ENCODE data around the gene YWHAH.

YWHAH gene

GRCh38 chr22:31938296-31938695, 6.0 kb upstream of the YWHAH start:
- H3K27ac ChIP-seq (ENCODE audit: low read depth, low read length, severe bottlenecking): no peak overlapping the region
- H3K4me3 ChIP-seq (ENCODE audit: extremely low read depth, insufficient read depth, low read length, poor library complexity, severe bottlenecking): no peak overlapping the region
- no peaks in the 10 kb centered on the region for H3K9me3 ChIP-seq (ENCODE audit: control insufficient read depth, low read length)
- H3K4me1 ChIP-seq (ENCODE audit: control insufficient read depth, insufficient read depth, low read length, poor library complexity, severe bottlenecking): peaks cover 5% of the 10 kb centered on the region
- 80 to 89% methylated on average over 7 of the region's 8 CpGs for WGBS, 2 experiments (ENCODE audit: insufficient coverage in 2 of 2)
- H3K36me3 ChIP-seq (ENCODE audit: control insufficient read depth, insufficient read depth, low read length): no peaks in the 10 kb centered on the region

GRCh38 chr22:31940506-31940905, 3.8 kb upstream of the YWHAH start:
- Histone ChIP-seq H3K27ac (ENCODE audit: low read depth, low read length, severe bottlenecking) (no peak overlapping the region), H3K9me3 (ENCODE audit: control insufficient read depth, low read length) (no peaks in the 10 kb centered on the region), H3K4me1 (ENCODE audit: control insufficient read depth, insufficient read depth, low read length, poor library complexity, severe bottlenecking) (peaks cover 10% of the 10 kb centered on the region), H3K4me3 (ENCODE audit: extremely low read depth, insufficient read depth, low read length, poor library complexity, severe bottlenecking) (no peak overlapping the region), H3K36me3 (ENCODE audit: control insufficient read depth, insufficient read depth, low read length) (peaks cover under 1% of the 10 kb centered on the region)
- WGBS, 2 experiments (ENCODE audit: insufficient coverage in 2 of 2): 90 to 95% methylated on average over 9 of the region's 9 CpGs

- Histone ChIP-seq H3K9me3 (ENCODE audit: control insufficient read depth, low read length) (no peaks in the 10 kb centered on the region), H3K27ac (ENCODE audit: low read depth, low read length, severe bottlenecking) (no peak overlapping the region), H3K36me3 (ENCODE audit: control insufficient read depth, insufficient read depth, low read length) (peaks cover 16% of the 10 kb centered on the region), H3K4me3 (ENCODE audit: extremely low read depth, insufficient read depth, low read length, poor library complexity, severe bottlenecking) (no peak overlapping the region), H3K4me1 (ENCODE audit: control insufficient read depth, insufficient read depth, low read length, poor library complexity, severe bottlenecking) (peaks cover 14% of the 10 kb centered on the region)
- 98 to 100% methylated on average over 5 of the region's 5 CpGs for WGBS, 2 experiments (ENCODE audit: insufficient coverage in 2 of 2)
These were observed 2.2 kb upstream of the YWHAH start for GRCh38 chr22:31942091-31942490.

- Histone ChIP-seq H3K27ac (ENCODE audit: low read depth, low read length, severe bottlenecking) (peak overlapping the region; percentile 91), H3K9me3 (ENCODE audit: control insufficient read depth, low read length) (no peaks in the 10 kb centered on the region), H3K4me1 (ENCODE audit: control insufficient read depth, insufficient read depth, low read length, poor library complexity, severe bottlenecking) (peaks cover 22% of the 10 kb centered on the region), H3K36me3 (ENCODE audit: control insufficient read depth, insufficient read depth, low read length) (peaks cover 29% of the 10 kb centered on the region), H3K4me3 (ENCODE audit: extremely low read depth, insufficient read depth, low read length, poor library complexity, severe bottlenecking) (peak overlapping the region; percentile 42)
- WGBS, 2 experiments (ENCODE audit: insufficient coverage in 2 of 2): 66 to 74% methylated on average over 8 to 10 of the region's 15 CpGs
These were observed 943 bp upstream of the YWHAH start for GRCh38 chr22:31943206-31943977.

GRCh38 chr22:31944700-31945442, 536 bp downstream of the YWHAH start:
- Histone ChIP-seq H3K36me3 (ENCODE audit: control insufficient read depth, insufficient read depth, low read length) (peaks cover 41% of the 10 kb centered on the region), H3K9me3 (ENCODE audit: control insufficient read depth, low read length) (no peaks in the 10 kb centered on the region), H3K4me1 (ENCODE audit: control insufficient read depth, insufficient read depth, low read length, poor library complexity, severe bottlenecking) (peaks cover 22% of the 10 kb centered on the region), H3K27ac (ENCODE audit: low read depth, low read length, severe bottlenecking) (peak overlapping the region; percentile 91), H3K4me3 (ENCODE audit: extremely low read depth, insufficient read depth, low read length, poor library complexity, severe bottlenecking) (peak overlapping the region; percentile 99)
- WGBS, 2 experiments (ENCODE audit: insufficient coverage in 2 of 2): 0% methylated on average over 43 to 68 of the region's 76 CpGs

- Histone ChIP-seq H3K36me3 (ENCODE audit: control insufficient read depth, insufficient read depth, low read length) (peaks cover 46% of the 10 kb centered on the region), H3K27ac (ENCODE audit: low read depth, low read length, severe bottlenecking) (peak overlapping the region; percentile 91)
These were observed 1.1 kb downstream of the YWHAH start for GRCh38 chr22:31945443-31945855.

GRCh38 chr22:31945971-31946680, 1.8 kb downstream of the YWHAH start:
- WGBS, 2 experiments (ENCODE audit: insufficient coverage in 2 of 2): 37 to 46% methylated on average over 3 to 6 of the region's 8 CpGs
- Histone ChIP-seq H3K4me3 (ENCODE audit: extremely low read depth, insufficient read depth, low read length, poor library complexity, severe bottlenecking) (peak overlapping the region; percentile 99), H3K27ac (ENCODE audit: low read depth, low read length, severe bottlenecking) (peak overlapping the region; percentile 36), H3K9me3 (ENCODE audit: control insufficient read depth, low read length) (no peaks in the 10 kb centered on the region), H3K4me1 (ENCODE audit: control insufficient read depth, insufficient read depth, low read length, poor library complexity, severe bottlenecking) (peaks cover 23% of the 10 kb centered on the region), H3K36me3 (ENCODE audit: control insufficient read depth, insufficient read depth, low read length) (peaks cover 49% of the 10 kb centered on the region)

More at GRCh38 chr22:31945443-31945855, 1.1 kb downstream of the YWHAH start:
- peak overlapping the region; percentile 99 for H3K4me3 ChIP-seq (ENCODE audit: extremely low read depth, insufficient read depth, low read length, poor library complexity, severe bottlenecking)
- no peaks in the 10 kb centered on the region for H3K9me3 ChIP-seq (ENCODE audit: control insufficient read depth, low read length)
- WGBS, 2 experiments (ENCODE audit: insufficient coverage in 2 of 2): 2 to 5% methylated on average over 15 of the region's 15 CpGs
- H3K4me1 ChIP-seq (ENCODE audit: control insufficient read depth, insufficient read depth, low read length, poor library complexity, severe bottlenecking): peaks cover 22% of the 10 kb centered on the region

- Histone ChIP-seq H3K27ac (ENCODE audit: low read depth, low read length, severe bottlenecking) (no peak overlapping the region), H3K36me3 (ENCODE audit: control insufficient read depth, insufficient read depth, low read length) (peaks cover 55% of the 10 kb centered on the region), H3K4me3 (ENCODE audit: extremely low read depth, insufficient read depth, low read length, poor library complexity, severe bottlenecking) (peak overlapping the region; percentile 99), H3K4me1 (ENCODE audit: control insufficient read depth, insufficient read depth, low read length, poor library complexity, severe bottlenecking) (peaks cover 34% of the 10 kb centered on the region), H3K9me3 (ENCODE audit: control insufficient read depth, low read length) (no peaks in the 10 kb centered on the region)
- WGBS, 2 experiments (ENCODE audit: insufficient coverage in 2 of 2): 83% methylated on average over 1 of the region's 2 CpGs; no CpG with 5 or more reads in 1 of the 2 experiments
These were observed 3.0 kb downstream of the YWHAH start for GRCh38 chr22:31947296-31947695.

GRCh38 chr22:31948002-31948401, 3.7 kb downstream of the YWHAH start:
- H3K27ac ChIP-seq (ENCODE audit: low read depth, low read length, severe bottlenecking): no peak overlapping the region
- no peaks in the 10 kb centered on the region for H3K9me3 ChIP-seq (ENCODE audit: control insufficient read depth, low read length)
- 97 to 100% methylated on average over 6 of the region's 8 CpGs for WGBS, 2 experiments (ENCODE audit: insufficient coverage in 2 of 2)
- H3K4me3 ChIP-seq (ENCODE audit: extremely low read depth, insufficient read depth, low read length, poor library complexity, severe bottlenecking): no peak overlapping the region
- H3K4me1 ChIP-seq (ENCODE audit: control insufficient read depth, insufficient read depth, low read length, poor library complexity, severe bottlenecking): peaks cover 37% of the 10 kb centered on the region
- peaks cover 62% of the 10 kb centered on the region for H3K36me3 ChIP-seq (ENCODE audit: control insufficient read depth, insufficient read depth, low read length)

GRCh38 chr22:31950226-31950625, 5.9 kb downstream of the YWHAH start:
- peaks cover 83% of the 10 kb centered on the region for H3K36me3 ChIP-seq (ENCODE audit: control insufficient read depth, insufficient read depth, low read length)
- 79 to 82% methylated on average over 4 of the region's 4 CpGs for WGBS, 2 experiments (ENCODE audit: insufficient coverage in 2 of 2)
- no peak overlapping the region for H3K4me3 ChIP-seq (ENCODE audit: extremely low read depth, insufficient read depth, low read length, poor library complexity, severe bottlenecking)
- no peak overlapping the region for H3K27ac ChIP-seq (ENCODE audit: low read depth, low read length, severe bottlenecking)
- H3K9me3 ChIP-seq (ENCODE audit: control insufficient read depth, low read length): no peaks in the 10 kb centered on the region
- H3K4me1 ChIP-seq (ENCODE audit: control insufficient read depth, insufficient read depth, low read length, poor library complexity, severe bottlenecking): peaks cover 34% of the 10 kb centered on the region
